Subcutaneous adipose tissue (tissue), 4 donors: ENCODE results near the gene QDPR. TPM values are rescaled to one million over a fixed set of nuclear protein-coding genes. Genes with fewer than 3 reads are reported as not detected.

Experiments used
- CTCF ChIP-seq: fragments of 450-650 bp; IDR thresholded peaks from one replicate; pipeline ENCODE4 v1.5.1; 2016; ENCODE audit warnings: low read depth, mild to moderate bottlenecking, control low read depth, antibody characterized with exemption, moderate library complexity
- total RNA-seq, 4 donors: library from RNA; depleted of rRNA; stranded (reverse); fragments of >200 nt; gene quantifications; one replicate each; pipeline ENCODE4 v1.1.0, GENCODE V29; 2016

Gene QDPR
- total RNA-seq, 4 donors from 2014 or later = 13.9 to 50.9 (median 34.9) TPM

GRCh38 chr4:17512973-17513665 is 1.2 kb upstream of the QDPR start:
- TF ChIP-seq CTCF = no peak

- TF ChIP-seq CTCF = no peak
Observed at GRCh38 chr4:17511509-17511949, 361 bp downstream of the QDPR start.

- no peak for TF ChIP-seq CTCF
Observed at GRCh38 chr4:17511051-17511450, 839 bp downstream of the QDPR start.

GRCh38 chr4:17510582-17510981 is 1.3 kb downstream of the QDPR start:
- TF ChIP-seq CTCF = no peak

GRCh38 chr4:17504081-17504480 is 7.8 kb downstream of the QDPR start:
- no peak for TF ChIP-seq CTCF

GRCh38 chr4:17502756-17503155 is 9.1 kb downstream of the QDPR start:
- TF ChIP-seq CTCF = no peak

- TF ChIP-seq CTCF = no peak
Observed at GRCh38 chr4:17500574-17500973, 11.3 kb downstream of the QDPR start.
